AG09319 (cell line): ENCODE results near the gene MORN1.

Experiments
- DNase-seq: peaks from one replicate; pipeline ENCODE4 v3.0.0-alpha.2; 2010; ENCODE audit warnings: low read depth; ENCODE audit errors: extremely low read depth
- CTCF ChIP-seq: IDR thresholded peaks from 2 replicates; pipeline ENCODE4 v1.5.1; 2011; ENCODE audit warnings: low read depth, mild to moderate bottlenecking, inconsistent platforms, low read length, moderate library complexity

Gene MORN1

GRCh38 chr1:2347896-2348295, 43.5 kb downstream of the MORN1 start:
- DNase-seq: no peak
- TF ChIP-seq CTCF: no peak

- TF ChIP-seq CTCF: no peak
Observed at GRCh38 chr1:2347409-2347785, 44.0 kb downstream of the MORN1 start.

GRCh38 chr1:2346691-2347408, 44.5 kb downstream of the MORN1 start:
- TF ChIP-seq CTCF: no peak
- DNase-seq: no peak

More at GRCh38 chr1:2347409-2347785, 44.0 kb downstream of the MORN1 start:
- DNase-seq: no peak

- no peak for TF ChIP-seq CTCF
- DNase-seq: no peak
Observed at GRCh38 chr1:2345297-2346075, 45.9 kb downstream of the MORN1 start.

- no peak for TF ChIP-seq CTCF
- DNase-seq: no peak
Observed at GRCh38 chr1:2344744-2345296, 46.5 kb downstream of the MORN1 start.

GRCh38 chr1:2344121-2344681, 47.2 kb downstream of the MORN1 start:
- no peak for TF ChIP-seq CTCF
- DNase-seq: no peak
